Caco-2 (cell line): ENCODE measurements around the gene FNDC3B. TPM values are rescaled to one million over a fixed set of nuclear protein-coding genes. Genes with fewer than 3 reads are reported as not detected.

Source experiments
- BruUV-seq: library from RNA; stranded (reverse); fragments of 400-500 nt; replicated peaks from 2 replicates; lab custom pipeline; 2021; lab: Mats Ljungman, UMichigan
- CTCF ChIA-PET: fragments of 300-600 bp; sonication (Branson Sonifier 250); formaldehyde crosslinking; loops from one replicate; lab custom pipeline; 2022; ENCODE audit warnings: antibody characterized with exemption; lab: Charles Lee
- POLR2A ChIA-PET: fragments of 300-600 bp; sonication (Branson Sonifier 250); formaldehyde crosslinking; loops from one replicate; lab custom pipeline; 2022; ENCODE audit warnings: antibody characterized with exemption; lab: Charles Lee
- DNase-seq, 2 experiments: peaks; one replicate each; pipeline versions ENCODE4 v3.0.0 to v3.0.0-alpha.2; 2020 to 2022
- H3K27me3 ChIP-seq: replicated peaks from 2 replicates; pipeline ENCODE4 v1.6.0; 2011; ENCODE audit warnings: low read length; ENCODE audit not compliant: control insufficient read depth, insufficient read depth
- H3K36me3 ChIP-seq: 2 replicates; pipeline ENCODE4 v1.5.1; 2011; ENCODE audit warnings: low read length; ENCODE audit not compliant: control insufficient read depth, insufficient read depth
- H3K4me1 ChIP-seq: fragments of 250-450 bp; sonication (Bioruptor Pico); 2 replicates; pipeline ENCODE4 v1.5.1; 2020; ENCODE audit warnings: mild to moderate bottlenecking
- H3K4me3 ChIP-seq: 2 replicates; pipeline ENCODE4 v1.5.1; 2011; ENCODE audit warnings: low read depth, mild to moderate bottlenecking, control low read depth, low read length
- H3K9me3 ChIP-seq: fragments of 250-450 bp; sonication (Bioruptor Pico); 2 replicates; pipeline ENCODE4 v1.5.1; 2020; ENCODE audit warnings: mild to moderate bottlenecking, moderate library complexity
- H3K27ac Mint-ChIP-seq: one replicate; pipeline ENCODE4 v1.8.0; 2022; ENCODE audit warnings: mixed read lengths; ENCODE audit not compliant: unreplicated experiment
- H3K27me3 Mint-ChIP-seq: one replicate; pipeline ENCODE4 v1.8.0; 2022; ENCODE audit warnings: mixed read lengths; ENCODE audit not compliant: insufficient read depth, unreplicated experiment
- H3K36me3 Mint-ChIP-seq: one replicate; pipeline ENCODE4 v1.8.0; 2022; ENCODE audit warnings: mild to moderate bottlenecking, mixed read lengths; ENCODE audit not compliant: insufficient read depth, unreplicated experiment
- H3K4me1 Mint-ChIP-seq: one replicate; pipeline ENCODE4 v1.8.0; 2022; ENCODE audit warnings: low read depth, mixed read lengths; ENCODE audit not compliant: unreplicated experiment
- H3K4me3 Mint-ChIP-seq: one replicate; pipeline ENCODE4 v1.8.0; 2022; ENCODE audit warnings: mild to moderate bottlenecking, moderate library complexity, mixed read lengths; ENCODE audit not compliant: unreplicated experiment
- H3K9me3 Mint-ChIP-seq: one replicate; pipeline ENCODE4 v1.8.0; 2022; ENCODE audit warnings: mixed read lengths; ENCODE audit not compliant: unreplicated experiment
- CTCF ChIP-seq, 2 experiments: fragments of 200-600 bp in 1 of 2; IDR thresholded peaks; 1 replicate in 1 of 2; 2 replicates in 1 of 2; pipeline versions ENCODE4 v1.5.1 to v1.8.0; 2011 to 2022; ENCODE audit warnings: antibody characterized with exemption in 1 of 2, control low read depth in 1 of 2, inconsistent platforms in 1 of 2, low read depth in 1 of 2, low read length in 1 of 2, mild to moderate bottlenecking in 1 of 2, moderate library complexity in 1 of 2; ENCODE audit not compliant: insufficient read depth in 1 of 2, severe bottlenecking in 1 of 2, unreplicated experiment in 1 of 2
- intact Hi-C: fragments of 100-400 bp; cut with micrococcal nuclease; formaldehyde crosslinking; loops from one replicate; pipeline ENCODE4 v1.10.0; 2022; ENCODE audit not compliant: unreplicated experiment
- total RNA-seq: library from RNA; stranded (reverse); gene quantifications from 2 replicates; pipeline ENCODE4 v1.2.3, GENCODE V29; 2022

The FNDC3B gene
- total RNA-seq, 1 experiment from 2014 or later = 59.8 TPM

GRCh38 chr3:172079326-172079976, 40.1 kb downstream of the FNDC3B start:
- no peak overlapping the region for H3K4me3 Mint-ChIP-seq
- intact Hi-C loops = no loop called here
- H3K27me3 Mint-ChIP-seq = no peaks in the 10 kb centered on the region
- Histone ChIP-seq H3K9me3 (no peaks in the 10 kb centered on the region), H3K4me3 (no peak overlapping the region), H3K4me1 (peaks cover 51% of the 10 kb centered on the region), H3K36me3 (no peaks in the 10 kb centered on the region; the same call in 1 of the 2 replicates), H3K27me3 (no peaks in the 10 kb centered on the region)
- ChIA-PET CTCF (no interaction called here), POLR2A (no interaction called here)
- DNase-seq = no peak
- no peaks in the 10 kb centered on the region for H3K9me3 Mint-ChIP-seq
- no TSS peak for BruUV-seq
- peaks cover 14% of the 10 kb centered on the region for H3K4me1 Mint-ChIP-seq
- peaks cover 16% of the 10 kb centered on the region for H3K36me3 Mint-ChIP-seq
- H3K27ac Mint-ChIP-seq = no peak overlapping the region
- TF ChIP-seq CTCF (IDR thresholded peaks at IDR 0.05; ENCODE audit: insufficient read depth in 1 of 2, low read depth in 1 of 2, low read length in 1 of 2, severe bottlenecking in 1 of 2, unreplicated experiment in 1 of 2) = no peak

GRCh38 chr3:172080503-172080902, 41.1 kb downstream of the FNDC3B start:
- Histone ChIP-seq H3K4me1 (peaks cover 61% of the 10 kb centered on the region), H3K9me3 (no peaks in the 10 kb centered on the region), H3K4me3 (no peak overlapping the region), H3K36me3 (no peaks in the 10 kb centered on the region; the same call in 1 of the 2 replicates), H3K27me3 (no peaks in the 10 kb centered on the region)
- no peak for DNase-seq
- ChIA-PET POLR2A (no interaction called here), CTCF (no interaction called here)
- Mint-ChIP-seq H3K9me3 (no peaks in the 10 kb centered on the region), H3K27me3 (no peaks in the 10 kb centered on the region), H3K4me3 (no peak overlapping the region), H3K4me1 (peaks cover 14% of the 10 kb centered on the region), H3K36me3 (peaks cover 18% of the 10 kb centered on the region), H3K27ac (no peak overlapping the region)
- TF ChIP-seq CTCF (IDR thresholded peaks at IDR 0.05; ENCODE audit: insufficient read depth in 1 of 2, low read depth in 1 of 2, low read length in 1 of 2, severe bottlenecking in 1 of 2, unreplicated experiment in 1 of 2) = no peak
- no TSS peak for BruUV-seq
- intact Hi-C loops = no loop called here

- peak overlapping the region; percentile 16 for H3K27ac Mint-ChIP-seq
- peaks cover 16% of the 10 kb centered on the region for H3K36me3 Mint-ChIP-seq
- no peaks in the 10 kb centered on the region; the same call in 1 of the 2 replicates for H3K36me3 ChIP-seq
- POLR2A ChIA-PET = no interaction called here
- intact Hi-C loops = no loop called here
- no peaks in the 10 kb centered on the region for H3K27me3 ChIP-seq
- H3K4me1 ChIP-seq = peaks cover 67% of the 10 kb centered on the region
- H3K27me3 Mint-ChIP-seq = no peaks in the 10 kb centered on the region
- no TSS peak for BruUV-seq
- CTCF ChIA-PET = interaction anchor here (0.6 kb wide), 1 partner anchor 23 kb away, joined by 7 read pairs; no protein-coding TSS in a partner anchor
- TF ChIP-seq CTCF (IDR thresholded peaks at IDR 0.05; ENCODE audit: insufficient read depth in 1 of 2, low read depth in 1 of 2, low read length in 1 of 2, severe bottlenecking in 1 of 2, unreplicated experiment in 1 of 2) = no peak
- no peaks in the 10 kb centered on the region for H3K9me3 ChIP-seq
- H3K9me3 Mint-ChIP-seq = no peaks in the 10 kb centered on the region
- peaks cover 18% of the 10 kb centered on the region for H3K4me1 Mint-ChIP-seq
- no peak for DNase-seq
- H3K4me3 Mint-ChIP-seq = no peak overlapping the region
- no peak overlapping the region for H3K4me3 ChIP-seq
Measured at GRCh38 chr3:172082269-172082668, 42.9 kb downstream of the FNDC3B start.
